Esophagus muscularis mucosa (tissue), 4 donors: Measurements from ENCODE around the gene RAB40C. TPM values are rescaled to one million over a fixed set of nuclear protein-coding genes. Genes with fewer than 3 reads are reported as not detected.

ENCODE experiments used
- DNase-seq: peaks from one replicate; pipeline ENCODE4 v3.0.0-alpha.2; 2017; ENCODE audit errors: extremely low spot score
- H3K27ac ChIP-seq, 4 donors: fragments of 200-600 bp; sonication (generic); replicated peaks in 1 of 4; 1 replicate in 3 of 4; 2 replicates in 1 of 4; pipeline ENCODE4 v1.5.1; 2016 to 2019; ENCODE audit warnings: mild to moderate bottlenecking in 1 of 4
- H3K27me3 ChIP-seq, 4 donors: fragments of 200-600 bp; sonication (generic); one replicate each; pipeline versions ENCODE4 v1.5.1 to v1.6.0; 2016 to 2019
- H3K36me3 ChIP-seq, 4 donors: fragments of 200-600 bp; sonication (generic); one replicate each; pipeline ENCODE4 v1.5.1; 2016 to 2019
- H3K4me1 ChIP-seq, 4 donors: fragments of 200-600 bp; sonication (generic); one replicate each; pipeline ENCODE4 v1.5.1; 2016 to 2019
- H3K4me3 ChIP-seq, 4 donors: fragments of 200-600 bp; sonication (generic); 1 replicate in 2 of 4; 2 replicates in 2 of 4; pipeline ENCODE4 v1.5.1; 2016 to 2019; ENCODE audit warnings: mild to moderate bottlenecking in 4 of 4, moderate library complexity in 1 of 4
- H3K9me3 ChIP-seq, 4 donors: fragments of 200-600 bp; sonication (generic); 1 replicate in 3 of 4; 2 replicates in 1 of 4; pipeline ENCODE4 v1.5.1; 2016 to 2019
- EP300 ChIP-seq: sonication (generic); formaldehyde crosslinking; IDR thresholded peaks from one replicate; pipeline ENCODE4 v1.6.1; 2017; ENCODE audit warnings: antibody characterized with exemption
- POLR2A ChIP-seq: fragments of 450-650 bp; IDR thresholded peaks from one replicate; pipeline ENCODE4 v1.6.1; 2017; ENCODE audit warnings: antibody characterized with exemption, moderate library complexity, mild to moderate bottlenecking, low read depth
- POLR2AphosphoS5 ChIP-seq, 2 donors: sonication (generic); formaldehyde crosslinking; IDR thresholded peaks; one replicate each; pipeline ENCODE4 v1.6.1; 2017; ENCODE audit warnings: antibody characterized with exemption in 2 of 2
- WGBS: methylation state at CpG from one replicate; pipeline ENCODE4 v1.1.5; 2018; 5-methylcytosine and 5-hydroxymethylcytosine counted together
- intact Hi-C: fragments of 100-400 bp; cut with DNase I; formaldehyde crosslinking; loops from one replicate; pipeline ENCODE4 v1.15.1; 2023
- total RNA-seq, 4 donors: library from RNA; depleted of rRNA; stranded (reverse); fragments of >200 nt; gene quantifications; one replicate each; pipeline versions ENCODE4 v1.1.0 to v1.2.1, GENCODE V29; 2016
- TF ChIP-seq, protein P1 (sequence below), 3 experiments: fragments of 200-600 bp in 2 of 3; fragments of 450-650 bp in 1 of 3; sonication (generic) in 2 of 3; IDR thresholded peaks; one replicate each; pipeline ENCODE4 v1.5.1; 2017 to 2019; ENCODE audit warnings: antibody characterized with exemption in 3 of 3, mild to moderate bottlenecking in 2 of 3, moderate library complexity in 1 of 3

Gene RAB40C
- total RNA-seq, 4 donors from 2014 or later, result 20.8 to 25.3 (median 23.0) TPM

DNA sequence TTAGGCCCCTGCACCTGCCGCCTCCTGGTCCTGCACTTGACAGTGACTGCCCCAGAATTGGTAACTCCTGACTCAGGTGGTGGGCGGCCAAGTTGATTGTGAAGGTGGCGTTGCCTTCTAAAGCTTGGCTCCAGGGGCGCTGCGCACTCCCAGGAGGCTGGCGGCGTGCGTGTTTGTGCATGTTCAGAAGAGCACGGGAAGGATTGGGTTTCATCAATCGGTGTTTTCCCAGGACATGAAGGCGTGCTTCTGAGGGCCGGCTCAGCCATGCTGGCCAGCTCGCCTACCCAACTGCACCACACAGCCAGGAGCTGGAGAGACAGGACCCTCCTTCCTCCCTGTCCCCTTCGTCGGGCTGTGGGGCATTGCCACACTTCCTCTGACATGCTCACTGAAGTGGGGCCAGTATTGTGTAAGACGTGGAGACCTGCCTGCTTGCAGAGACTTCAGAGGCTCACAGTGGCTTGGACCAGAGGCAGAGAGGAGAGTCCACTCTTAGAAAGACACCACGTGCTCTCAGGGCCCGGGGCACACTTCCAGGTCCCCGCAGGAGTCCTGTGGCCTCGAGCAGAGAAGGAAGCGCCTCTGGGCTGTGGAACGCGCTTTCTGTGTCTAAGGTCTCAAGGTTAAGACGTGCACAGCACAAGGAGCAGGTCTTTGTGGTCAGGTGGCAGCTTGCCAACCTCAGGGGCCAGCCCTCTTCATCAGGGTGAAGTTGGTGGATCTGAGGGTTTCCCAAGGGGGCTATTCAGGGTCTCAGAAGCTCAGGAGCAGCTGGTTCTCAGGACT, 2.8 kb downstream of the RAB40C start:
- Histone ChIP-seq H3K27ac (peak overlapping the region in 1 of 4 donors; percentile 8), H3K27me3 (no peaks in the 10 kb centered on the region), H3K4me3 (no peak overlapping the region), H3K9me3 (no peaks in the 10 kb centered on the region), H3K4me1 (peaks cover 19 to 57% (median 41%) of the 10 kb centered on the region in 4 donors), H3K36me3 (peaks cover 0 to 30% (median 14%) of the 10 kb centered on the region in 4 donors)
- intact Hi-C loops, result no loop called here
- DNase-seq, result no peak
- peak in 1 of 2 donors; percentile 14 for TF ChIP-seq POLR2AphosphoS5 (IDR thresholded peaks at IDR 0.05)
- TF ChIP-seq, protein P1, sequence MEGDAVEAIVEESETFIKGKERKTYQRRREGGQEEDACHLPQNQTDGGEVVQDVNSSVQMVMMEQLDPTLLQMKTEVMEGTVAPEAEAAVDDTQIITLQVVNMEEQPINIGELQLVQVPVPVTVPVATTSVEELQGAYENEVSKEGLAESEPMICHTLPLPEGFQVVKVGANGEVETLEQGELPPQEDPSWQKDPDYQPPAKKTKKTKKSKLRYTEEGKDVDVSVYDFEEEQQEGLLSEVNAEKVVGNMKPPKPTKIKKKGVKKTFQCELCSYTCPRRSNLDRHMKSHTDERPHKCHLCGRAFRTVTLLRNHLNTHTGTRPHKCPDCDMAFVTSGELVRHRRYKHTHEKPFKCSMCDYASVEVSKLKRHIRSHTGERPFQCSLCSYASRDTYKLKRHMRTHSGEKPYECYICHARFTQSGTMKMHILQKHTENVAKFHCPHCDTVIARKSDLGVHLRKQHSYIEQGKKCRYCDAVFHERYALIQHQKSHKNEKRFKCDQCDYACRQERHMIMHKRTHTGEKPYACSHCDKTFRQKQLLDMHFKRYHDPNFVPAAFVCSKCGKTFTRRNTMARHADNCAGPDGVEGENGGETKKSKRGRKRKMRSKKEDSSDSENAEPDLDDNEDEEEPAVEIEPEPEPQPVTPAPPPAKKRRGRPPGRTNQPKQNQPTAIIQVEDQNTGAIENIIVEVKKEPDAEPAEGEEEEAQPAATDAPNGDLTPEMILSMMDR (IDR thresholded peaks at IDR 0.05), result no peak
- 79% methylated on average over 24 of the region's 24 CpGs for WGBS

DNA sequence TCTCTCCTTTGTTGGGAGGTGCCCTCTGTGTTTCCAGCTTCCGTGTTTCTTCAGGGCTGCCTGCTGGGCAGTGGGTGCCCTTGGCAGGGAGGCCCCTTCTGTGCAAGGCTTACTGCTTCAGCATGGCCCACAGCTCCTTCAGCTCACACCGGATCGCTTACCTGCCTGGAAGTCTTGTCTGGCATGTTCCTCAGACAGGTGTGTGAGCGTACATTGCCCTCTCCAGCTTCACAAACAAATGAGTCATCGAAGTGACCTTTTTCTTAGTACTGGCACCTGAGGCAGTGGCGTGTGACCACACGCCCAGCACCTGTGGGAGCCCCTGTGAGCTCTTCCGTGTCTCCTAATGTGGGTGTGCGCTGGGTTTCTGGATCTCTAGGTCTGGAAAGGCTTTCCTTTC, 3.5 kb downstream of the RAB40C start:
- Histone ChIP-seq H3K9me3 (no peaks in the 10 kb centered on the region), H3K4me3 (no peak overlapping the region), H3K27me3 (no peaks in the 10 kb centered on the region), H3K4me1 (peaks cover 12 to 50% (median 34%) of the 10 kb centered on the region in 4 donors), H3K27ac (no peak overlapping the region), H3K36me3 (peaks cover 0 to 30% (median 14%) of the 10 kb centered on the region in 4 donors)
- DNase-seq, result no peak
- 92% methylated on average over 9 of the region's 9 CpGs for WGBS
- intact Hi-C loops, result no loop called here
- TF ChIP-seq, protein P1 (IDR thresholded peaks at IDR 0.05), result no peak
- TF ChIP-seq POLR2AphosphoS5 (IDR thresholded peaks at IDR 0.05), result no peak
- no peak for TF ChIP-seq POLR2A

DNA sequence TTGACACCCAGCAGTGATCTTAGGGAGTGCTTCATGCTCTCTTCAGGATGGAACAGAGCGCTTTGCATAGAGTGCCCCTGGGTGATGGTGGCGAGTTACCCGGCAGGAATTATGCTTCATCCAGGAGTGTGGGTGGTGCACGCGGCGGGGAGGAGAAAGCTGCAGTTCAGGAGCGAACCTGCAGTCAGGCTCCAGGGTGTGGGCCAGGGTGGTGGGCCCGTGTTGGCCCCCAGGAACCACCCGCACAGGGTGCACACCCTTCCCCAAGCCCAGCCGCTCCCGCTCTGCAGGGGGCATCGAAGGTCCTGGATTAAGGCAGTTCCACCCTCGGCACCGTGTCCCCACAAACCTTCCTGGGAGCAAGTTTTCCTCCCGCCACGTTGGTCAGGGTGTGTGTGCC, 3.9 kb downstream of the RAB40C start:
- Histone ChIP-seq H3K36me3 (peaks cover 0 to 32% (median 16%) of the 10 kb centered on the region in 4 donors), H3K27ac (no peak overlapping the region), H3K9me3 (no peaks in the 10 kb centered on the region), H3K27me3 (no peaks in the 10 kb centered on the region), H3K4me3 (no peak overlapping the region), H3K4me1 (peaks cover 11 to 47% (median 32%) of the 10 kb centered on the region in 4 donors)
- no peak for DNase-seq
- intact Hi-C loops, result no loop called here
- TF ChIP-seq, protein P1 (IDR thresholded peaks at IDR 0.05), result no peak
- TF ChIP-seq EP300 (no peak), POLR2AphosphoS5 (IDR thresholded peaks at IDR 0.05) (no peak), POLR2A (no peak)
- WGBS, result 84% methylated on average over 9 of the region's 16 CpGs

DNA sequence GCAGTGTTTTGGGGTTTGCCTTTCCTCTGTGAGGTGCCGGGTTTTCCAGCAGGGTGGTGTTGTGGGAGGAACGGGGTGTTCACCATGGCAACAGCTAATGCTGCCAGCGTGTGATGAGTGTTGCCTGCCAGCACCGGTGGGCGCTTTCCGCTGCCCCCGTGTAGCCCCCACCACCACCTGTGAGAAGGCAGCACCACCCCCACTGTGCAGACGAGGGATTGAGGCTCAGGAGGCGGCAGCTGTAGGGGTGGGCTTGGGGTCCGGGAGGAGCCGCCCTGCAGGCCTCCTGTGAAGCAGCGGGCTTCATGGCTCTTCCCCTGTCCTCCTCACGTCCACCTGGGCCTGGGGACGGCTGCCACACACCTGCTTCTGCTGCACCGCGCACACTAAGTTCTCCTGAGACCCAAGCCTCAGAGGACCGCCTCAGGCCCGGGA, 5.2 kb downstream of the RAB40C start:
- no peak for DNase-seq
- Histone ChIP-seq H3K27ac (no peak overlapping the region), H3K9me3 (no peaks in the 10 kb centered on the region), H3K27me3 (no peaks in the 10 kb centered on the region), H3K4me1 (peaks cover 11 to 47% (median 32%) of the 10 kb centered on the region in 4 donors), H3K4me3 (no peak overlapping the region), H3K36me3 (peaks cover 0 to 42% (median 23%) of the 10 kb centered on the region in 4 donors)
- no peak for TF ChIP-seq EP300
- no peak for TF ChIP-seq POLR2A
- TF ChIP-seq, protein P1 (IDR thresholded peaks at IDR 0.05), result no peak
- TF ChIP-seq POLR2AphosphoS5 (IDR thresholded peaks at IDR 0.05), result no peak
- intact Hi-C loops, result no loop called here
- 83% methylated on average over 12 of the region's 18 CpGs for WGBS
